ENCODE data around the gene CERS4.
"Not testable (repeated sequence)": the region's sequence is repeated elsewhere in the genome, so short reads cannot be mapped to it uniquely, and the experiment has no call there.

- not testable (repeated sequence) for TF ChIP-seq EZH2 (IDR thresholded peaks at IDR 0.05; ENCODE audit: insufficient read depth, poor library complexity, severe bottlenecking); EZH2phosphoT487 (IDR thresholded peaks at IDR 0.05; ENCODE audit: insufficient read depth, low read depth)
Measured at GRCh38 chr19:8291337-8291736, 82.2 kb downstream of the CERS4 start.
